ENCODE results near the gene DHRS12.
A peak's percentile ranks its signal among the peaks of the same experiment; 100 is the strongest.

Gene DHRS12

DNA sequence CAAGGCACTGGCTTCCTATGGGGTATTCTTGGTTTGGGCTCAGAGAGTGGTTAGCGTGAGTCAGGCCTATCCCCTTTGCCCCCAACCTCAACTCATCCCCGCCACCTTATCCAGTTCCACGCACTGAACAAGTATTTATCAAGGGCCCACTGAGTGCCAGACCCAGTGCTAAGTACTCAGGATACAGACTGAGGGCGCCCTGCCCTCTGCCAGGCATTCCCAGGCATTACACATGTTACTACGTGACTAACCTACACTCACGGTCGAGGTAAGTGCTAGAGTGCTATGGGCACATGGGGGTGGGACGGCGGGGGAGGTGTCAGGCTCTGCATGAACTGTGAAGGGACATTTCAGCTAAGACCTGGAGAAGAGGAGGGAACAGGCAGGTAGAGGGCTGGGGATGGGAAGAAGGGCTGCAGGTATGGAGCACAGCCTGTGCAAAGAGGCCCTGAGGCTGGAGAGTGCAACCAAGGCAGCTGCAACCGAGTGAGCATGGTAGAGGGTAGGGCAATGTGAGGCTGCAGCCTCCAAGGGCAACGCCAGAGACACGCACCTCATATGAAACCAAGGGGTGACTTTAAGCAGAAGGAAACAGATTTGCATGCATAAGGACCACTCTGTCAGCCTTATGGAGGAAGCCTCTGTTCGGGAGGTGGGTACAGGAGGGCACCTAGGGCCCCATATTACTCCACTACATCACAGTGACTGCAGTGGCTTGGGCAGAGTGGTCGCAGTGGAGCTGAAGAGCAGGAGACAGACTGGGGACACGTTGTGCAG lies 22.5 kb downstream of the DHRS12 start:
- no peak for DNase-seq (ENCODE audit: low spot score)

GRCh38 chr13:51780099-51780498 lies 23.9 kb downstream of the DHRS12 start:
- DNase-seq (ENCODE audit: low spot score): no peak

DNA sequence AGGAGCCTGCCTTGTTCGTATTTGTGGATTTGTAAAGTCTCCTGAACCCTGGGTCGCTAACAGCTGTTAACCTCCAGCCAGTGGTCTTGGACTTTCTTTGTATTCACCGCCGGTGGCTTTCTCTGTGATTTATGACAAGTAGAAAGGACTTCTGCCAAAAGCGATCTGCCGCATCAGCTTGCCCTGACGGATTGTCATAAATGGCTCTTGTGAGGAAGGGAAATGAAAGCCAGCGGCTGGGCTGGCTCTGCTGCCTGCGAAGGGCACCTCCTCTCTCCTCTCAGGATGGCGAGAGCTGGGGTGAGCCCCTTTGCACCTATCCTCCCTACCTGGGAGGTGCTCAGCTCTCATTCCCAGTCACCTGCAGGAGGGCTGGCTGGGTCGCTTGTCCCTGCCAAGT lies 25.6 kb downstream of the DHRS12 start:
- no peak for DNase-seq (ENCODE audit: low spot score)

- DNase-seq (ENCODE audit: low spot score): no peak
Measured at GRCh38 chr13:51777921-51778320, 26.0 kb downstream of the DHRS12 start.

DNA sequence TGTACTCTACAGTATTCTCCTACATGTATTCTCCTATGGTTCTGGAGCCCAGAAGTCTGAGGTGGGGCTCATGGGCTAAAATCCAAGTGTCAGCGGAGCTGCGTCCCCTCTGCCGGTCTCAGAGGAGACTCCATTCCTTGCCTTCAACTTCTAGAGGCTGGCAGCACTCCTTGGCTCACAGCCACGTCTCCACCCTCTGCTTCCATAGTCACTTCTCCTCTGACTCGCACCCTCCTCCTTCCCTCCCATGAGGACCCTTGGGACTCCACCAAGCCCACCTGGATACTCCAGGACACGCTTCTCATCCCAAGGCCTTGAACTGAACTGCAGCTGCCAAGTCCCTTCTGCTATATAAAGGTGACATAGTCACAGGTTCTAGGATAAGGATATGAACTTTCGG lies 27.8 kb downstream of the DHRS12 start:
- no peak for DNase-seq (ENCODE audit: low spot score)

DNA sequence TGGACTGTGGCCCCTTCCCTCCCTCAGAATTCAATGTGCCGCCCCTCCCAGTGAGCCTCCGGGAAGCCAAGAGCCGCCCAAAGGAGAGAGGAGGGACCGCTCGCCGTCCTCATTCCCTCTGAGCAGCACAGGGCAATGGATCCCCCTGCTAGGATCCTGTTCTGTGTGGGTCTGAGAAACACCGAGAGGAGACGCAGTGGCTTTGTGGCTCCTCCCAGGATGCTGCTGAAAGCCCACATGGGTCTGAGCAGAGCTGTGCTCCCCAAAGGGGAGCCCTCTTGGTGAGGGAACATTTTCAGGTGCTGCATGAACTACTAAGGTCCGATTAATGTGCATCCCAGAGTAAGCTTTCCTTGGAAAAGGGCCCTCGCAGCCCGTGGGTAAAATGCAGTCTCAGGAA lies 30.4 kb downstream of the DHRS12 start:
- DNase-seq (ENCODE audit: low spot score): no peak

DNA sequence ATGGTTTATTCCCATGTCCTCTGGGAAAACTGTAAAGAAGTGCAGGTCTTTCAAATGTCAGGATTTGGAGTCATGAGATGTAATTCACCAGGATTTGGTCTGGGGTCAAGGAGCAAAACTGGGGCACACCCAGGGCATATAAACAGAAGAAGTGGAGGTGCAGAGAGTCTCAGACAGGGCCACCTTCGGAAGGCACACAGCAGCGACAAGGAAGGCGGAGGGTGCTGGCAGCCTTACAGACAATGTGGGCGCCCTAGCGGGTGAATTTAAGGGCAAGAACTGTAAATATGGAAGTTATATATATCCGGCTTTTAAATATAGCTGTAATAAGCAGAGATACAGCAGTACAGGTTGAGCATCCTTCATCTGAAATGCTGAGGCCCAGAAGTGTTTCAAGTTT lies 31.2 kb downstream of the DHRS12 start:
- peak; percentile 51 for DNase-seq (ENCODE audit: low spot score)

- no peak for DNase-seq (ENCODE audit: low spot score)
Measured at GRCh38 chr13:51772105-51772455, 31.9 kb downstream of the DHRS12 start.

GRCh38 chr13:51771418-51772104 lies 32.4 kb downstream of the DHRS12 start:
- no peak for DNase-seq (ENCODE audit: low spot score)

DNA sequence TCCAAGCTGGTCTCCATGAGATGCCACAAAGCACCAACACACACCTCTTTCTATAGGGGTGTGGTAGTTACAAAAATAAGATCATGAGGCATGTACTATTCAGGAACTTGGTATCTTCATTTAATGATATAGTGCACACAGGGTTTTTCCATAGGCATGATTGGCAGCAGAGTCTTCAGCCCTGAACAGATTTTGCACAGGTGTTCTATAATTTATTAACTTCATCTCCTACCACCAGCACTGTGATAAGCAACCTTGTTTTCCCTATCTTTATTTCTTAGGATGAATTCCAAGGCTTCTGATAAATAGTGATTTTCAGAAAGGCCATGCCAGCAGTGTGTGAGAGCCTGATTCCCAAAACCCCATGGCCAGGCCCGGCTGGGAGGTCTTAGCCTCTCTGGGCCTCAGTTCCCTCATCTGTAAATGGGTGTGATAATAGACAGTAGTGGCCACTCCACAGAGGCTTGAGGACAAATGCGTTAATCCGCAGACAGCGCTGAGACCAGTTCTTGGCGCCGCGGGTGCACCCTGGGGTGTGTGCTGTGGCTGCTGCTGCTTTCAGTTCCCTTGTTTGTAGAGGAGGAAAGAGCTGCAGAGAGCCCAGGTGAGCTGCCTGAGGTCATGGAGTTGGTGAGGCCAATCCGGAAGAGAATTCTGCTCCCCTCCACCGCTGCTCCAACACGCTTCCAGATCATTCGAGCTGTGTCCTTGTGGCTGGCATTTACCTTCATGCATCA lies 33.1 kb downstream of the DHRS12 start:
- no peak for DNase-seq (ENCODE audit: low spot score)

GRCh38 chr13:51770160-51770559 lies 33.8 kb downstream of the DHRS12 start:
- DNase-seq (ENCODE audit: low spot score): no peak

DNA sequence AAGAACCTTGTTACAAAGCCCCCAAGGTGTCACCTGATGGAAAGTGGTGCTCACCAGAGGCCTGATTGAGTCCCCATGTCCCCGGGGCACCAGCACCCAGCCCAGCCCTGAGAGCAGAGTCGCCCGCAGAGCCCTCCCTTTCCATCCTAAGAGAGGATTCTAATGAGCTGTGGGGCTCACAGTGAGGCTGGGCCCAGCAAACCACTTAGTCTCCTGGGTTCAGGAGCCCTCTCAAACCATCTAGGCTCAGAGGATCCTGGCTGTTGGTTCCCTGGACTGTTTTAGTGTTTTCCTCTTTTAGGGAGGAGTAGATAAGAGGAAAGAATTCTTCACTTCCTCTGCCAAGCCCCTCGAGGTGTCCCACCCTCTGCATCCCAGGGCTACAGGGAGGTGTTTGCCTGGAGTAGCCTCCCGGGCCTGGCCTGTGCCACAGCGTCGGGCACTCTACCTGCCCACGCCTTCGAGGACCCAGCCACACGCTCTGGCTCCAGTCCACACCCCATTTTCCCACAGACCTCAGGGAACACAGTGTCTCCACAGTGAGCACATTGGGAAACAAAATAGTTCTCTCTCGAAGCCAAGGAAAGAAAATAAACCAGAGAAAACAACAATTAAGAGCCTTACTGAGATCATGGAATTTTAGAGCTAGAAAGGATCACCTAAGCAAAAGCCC lies 34.4 kb downstream of the DHRS12 start:
- DNase-seq (ENCODE audit: low spot score): no peak

GRCh38 chr13:51768976-51769375 lies 35.0 kb downstream of the DHRS12 start:
- DNase-seq (ENCODE audit: low spot score): no peak

DNA sequence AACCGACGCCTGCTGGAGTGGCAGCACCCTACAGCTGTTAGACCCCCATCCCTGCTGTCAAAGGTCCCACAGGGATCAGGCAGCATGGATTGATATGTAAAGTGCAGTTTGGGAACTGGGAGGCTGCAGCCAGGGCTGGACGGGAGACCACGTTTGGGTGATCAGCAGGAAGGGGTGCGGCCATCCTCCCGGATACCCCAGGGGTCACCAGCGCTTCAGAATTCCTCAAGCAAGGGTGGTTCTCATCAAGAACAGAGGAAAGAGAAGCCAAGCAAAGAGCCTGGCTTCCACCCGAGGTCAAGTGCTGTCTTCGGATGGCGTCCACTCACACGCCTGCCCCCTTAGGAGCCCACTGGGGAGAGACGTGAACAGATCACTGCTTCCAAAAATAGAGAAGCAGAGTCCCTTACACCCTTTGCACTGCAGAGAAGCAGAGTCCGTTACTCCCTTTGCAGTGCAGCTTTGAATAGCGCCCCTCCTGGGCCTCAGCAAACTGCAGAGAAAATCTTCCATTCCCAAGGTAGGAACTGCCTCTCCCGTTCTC lies 35.5 kb downstream of the DHRS12 start:
- no peak for DNase-seq (ENCODE audit: low spot score)

- no peak for DNase-seq (ENCODE audit: low spot score)
Measured at GRCh38 chr13:51767100-51767499, 36.9 kb downstream of the DHRS12 start.

DNA sequence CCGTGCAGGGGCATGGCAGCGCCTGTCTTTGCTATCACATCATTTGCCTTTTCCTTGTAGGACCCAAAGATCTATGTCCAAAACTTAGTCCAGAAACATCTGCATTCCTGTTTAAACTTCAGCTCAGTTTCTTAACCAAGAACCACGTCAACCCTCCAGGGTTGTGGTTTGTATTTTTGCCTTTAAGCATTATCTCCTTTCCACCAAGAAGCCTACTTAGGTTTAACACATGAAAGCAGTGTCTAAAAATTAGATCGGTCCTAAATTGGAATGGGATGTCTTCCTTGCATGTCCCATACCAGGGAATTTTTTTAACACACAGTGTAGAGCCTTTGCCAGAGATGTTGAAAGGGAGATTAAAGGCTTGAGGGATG lies 38.8 kb downstream of the DHRS12 start:
- no peak for DNase-seq (ENCODE audit: low spot score)

DNA sequence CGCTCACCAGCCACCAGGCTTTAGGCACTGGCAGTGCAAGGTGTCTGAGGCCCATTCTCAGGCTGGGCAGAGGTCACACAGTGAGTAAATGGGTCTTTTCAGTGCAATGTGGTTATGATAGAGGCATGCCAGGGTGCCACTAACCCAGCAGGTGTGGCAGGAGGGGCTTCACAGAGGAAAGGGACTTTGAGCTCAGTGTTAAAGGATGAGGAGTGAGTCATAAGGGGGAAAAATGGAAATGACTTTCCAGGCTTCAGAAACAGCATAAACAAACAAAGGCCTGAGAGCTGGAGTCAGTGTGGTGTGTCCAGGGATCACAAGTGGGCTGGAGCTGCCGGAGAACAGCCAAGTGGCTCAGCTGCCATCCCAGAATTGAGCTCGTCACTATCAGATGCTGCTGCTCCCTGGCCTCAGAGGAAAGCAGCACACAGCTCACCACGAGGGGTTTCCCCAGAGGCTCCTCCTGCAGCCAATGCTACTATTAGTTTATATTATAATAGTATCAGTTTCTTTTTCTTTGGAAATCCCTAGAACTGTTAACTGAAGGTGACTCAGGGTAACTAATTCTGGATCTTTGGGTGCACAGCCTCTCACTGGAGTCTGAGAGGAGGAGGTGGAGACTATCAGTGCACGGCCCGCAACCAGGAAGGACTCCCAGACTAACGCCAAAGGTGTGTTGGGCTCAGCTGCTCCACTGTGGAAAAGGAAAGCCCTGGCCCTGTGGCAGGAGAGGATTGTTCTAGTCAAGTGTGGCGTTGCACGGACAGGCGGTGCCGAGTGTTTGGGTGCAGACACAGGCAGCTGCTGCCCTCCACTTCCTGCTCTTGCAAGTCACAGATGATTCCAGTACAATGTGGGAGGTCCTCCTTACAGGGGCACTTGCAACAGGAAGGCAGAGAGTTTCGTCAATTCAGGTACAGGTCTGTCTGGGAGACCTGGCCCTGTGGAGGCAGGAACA lies 39.5 kb downstream of the DHRS12 start:
- peak; percentile 77 for DNase-seq (ENCODE audit: low spot score)

- DNase-seq (ENCODE audit: low spot score): no peak
Measured at GRCh38 chr13:51763486-51763885, 40.5 kb downstream of the DHRS12 start.

- no peak for DNase-seq (ENCODE audit: low spot score)
Measured at GRCh38 chr13:51761643-51762350, 42.2 kb downstream of the DHRS12 start.

DNA sequence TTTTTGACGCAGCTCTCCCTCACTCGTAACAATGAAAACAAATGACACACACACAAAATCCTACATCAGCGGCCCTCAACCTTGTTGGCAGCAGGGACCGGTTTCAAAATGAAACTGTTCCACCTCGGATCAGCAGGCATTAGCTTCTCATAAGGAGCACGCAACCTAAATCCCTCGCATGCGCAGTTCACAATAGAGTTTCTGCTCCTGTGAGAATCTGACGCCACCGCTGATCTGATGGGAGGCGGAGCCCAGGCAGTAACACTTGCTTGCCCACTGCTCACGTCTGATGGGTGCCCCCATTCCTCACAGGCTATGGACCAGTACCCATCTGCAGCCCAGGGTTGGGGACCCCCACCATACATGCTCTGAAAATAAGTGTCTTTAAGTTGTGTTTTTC lies 43.4 kb downstream of the DHRS12 start:
- peak; percentile 88 for DNase-seq (ENCODE audit: low spot score)

Data from putamen (tissue), 1 donor.